ENCODE data around the gene LEKR1.

The LEKR1 gene

GRCh38 chr3:157042226-157042625 is 216.1 kb downstream of the LEKR1 start:
- DNase-seq: no peak
- peaks cover 42% of the 10 kb centered on the region for H3K27me3 Mint-ChIP-seq
- no peak overlapping the region for H3K4me3 Mint-ChIP-seq
- H3K36me3 Mint-ChIP-seq: no peaks in the 10 kb centered on the region
- no peaks in the 10 kb centered on the region for H3K4me1 Mint-ChIP-seq
- no peaks in the 10 kb centered on the region for H3K9me3 Mint-ChIP-seq
- no peak overlapping the region for H3K27ac Mint-ChIP-seq
- CTCF ChIA-PET: interaction anchor here (0.9 kb wide), 1 partner anchor 893 kb away, joined by 3 read pairs; no protein-coding TSS in a partner anchor

GRCh38 chr3:157043771-157044170 is 217.6 kb downstream of the LEKR1 start:
- no peak for DNase-seq
- Mint-ChIP-seq H3K36me3 (no peaks in the 10 kb centered on the region), H3K4me3 (no peak overlapping the region), H3K27ac (no peak overlapping the region), H3K9me3 (no peaks in the 10 kb centered on the region), H3K4me1 (no peaks in the 10 kb centered on the region), H3K27me3 (peaks cover 31% of the 10 kb centered on the region)
- CTCF ChIA-PET: no interaction called here

- Mint-ChIP-seq H3K9me3 (no peaks in the 10 kb centered on the region), H3K27ac (no peak overlapping the region), H3K36me3 (no peaks in the 10 kb centered on the region), H3K27me3 (peaks cover 18% of the 10 kb centered on the region), H3K4me3 (no peak overlapping the region), H3K4me1 (no peaks in the 10 kb centered on the region)
- no peak for DNase-seq
- CTCF ChIA-PET: no interaction called here
Measured at GRCh38 chr3:157045238-157045850, 219.2 kb downstream of the LEKR1 start.

GRCh38 chr3:157046520-157046919 is 220.4 kb downstream of the LEKR1 start:
- no peaks in the 10 kb centered on the region for H3K4me1 Mint-ChIP-seq
- H3K9me3 Mint-ChIP-seq: no peaks in the 10 kb centered on the region
- DNase-seq: no peak
- CTCF ChIA-PET: no interaction called here
- H3K36me3 Mint-ChIP-seq: no peaks in the 10 kb centered on the region
- H3K27ac Mint-ChIP-seq: no peak overlapping the region
- H3K27me3 Mint-ChIP-seq: peaks cover 12% of the 10 kb centered on the region
- H3K4me3 Mint-ChIP-seq: no peak overlapping the region

- no peak for DNase-seq
- no peak overlapping the region for H3K4me3 Mint-ChIP-seq
- no peaks in the 10 kb centered on the region for H3K36me3 Mint-ChIP-seq
- peaks cover 3% of the 10 kb centered on the region for H3K27me3 Mint-ChIP-seq
- no peaks in the 10 kb centered on the region for H3K4me1 Mint-ChIP-seq
- CTCF ChIA-PET: interaction anchor here (1.0 kb wide), 1 partner anchor 30 kb away, joined by 3 read pairs; no protein-coding TSS in a partner anchor
- no peak overlapping the region for H3K27ac Mint-ChIP-seq
- no peaks in the 10 kb centered on the region for H3K9me3 Mint-ChIP-seq
Measured at GRCh38 chr3:157051055-157051454, 224.9 kb downstream of the LEKR1 start.

GRCh38 chr3:157051591-157051990 is 225.4 kb downstream of the LEKR1 start:
- no peak overlapping the region for H3K4me3 Mint-ChIP-seq
- H3K27me3 Mint-ChIP-seq: peaks cover 3% of the 10 kb centered on the region
- H3K27ac Mint-ChIP-seq: no peak overlapping the region
- H3K36me3 Mint-ChIP-seq: no peaks in the 10 kb centered on the region
- no peak for DNase-seq
- H3K4me1 Mint-ChIP-seq: no peaks in the 10 kb centered on the region
- H3K9me3 Mint-ChIP-seq: no peaks in the 10 kb centered on the region
- CTCF ChIA-PET: interaction anchor here (1.0 kb wide), 1 partner anchor 29 kb away, joined by 3 read pairs; no protein-coding TSS in a partner anchor

GRCh38 chr3:157056035-157056434 is 229.9 kb downstream of the LEKR1 start:
- Mint-ChIP-seq H3K27me3 (peaks cover 3% of the 10 kb centered on the region), H3K4me1 (no peaks in the 10 kb centered on the region), H3K27ac (no peak overlapping the region), H3K36me3 (no peaks in the 10 kb centered on the region), H3K4me3 (no peak overlapping the region), H3K9me3 (no peaks in the 10 kb centered on the region)
- CTCF ChIA-PET: no interaction called here
- no peak for DNase-seq

- H3K9me3 Mint-ChIP-seq: no peaks in the 10 kb centered on the region
- no peak overlapping the region for H3K27ac Mint-ChIP-seq
- no peak for DNase-seq
- H3K4me1 Mint-ChIP-seq: no peaks in the 10 kb centered on the region
- no peaks in the 10 kb centered on the region for H3K36me3 Mint-ChIP-seq
- CTCF ChIA-PET: no interaction called here
- no peak overlapping the region for H3K4me3 Mint-ChIP-seq
- H3K27me3 Mint-ChIP-seq: peaks cover 11% of the 10 kb centered on the region
Measured at GRCh38 chr3:157058392-157059071, 232.4 kb downstream of the LEKR1 start.

- CTCF ChIA-PET: no interaction called here
- Mint-ChIP-seq H3K27ac (no peak overlapping the region), H3K4me1 (no peaks in the 10 kb centered on the region), H3K36me3 (no peaks in the 10 kb centered on the region), H3K4me3 (no peak overlapping the region), H3K27me3 (peaks cover 8% of the 10 kb centered on the region), H3K9me3 (no peaks in the 10 kb centered on the region)
- DNase-seq: no peak
Measured at GRCh38 chr3:157059181-157059580, 233.0 kb downstream of the LEKR1 start.

GRCh38 chr3:157059661-157060060 is 233.5 kb downstream of the LEKR1 start:
- no peak for DNase-seq
- Mint-ChIP-seq H3K9me3 (no peaks in the 10 kb centered on the region), H3K36me3 (no peaks in the 10 kb centered on the region), H3K4me3 (no peak overlapping the region), H3K27ac (no peak overlapping the region), H3K27me3 (peaks cover 8% of the 10 kb centered on the region), H3K4me1 (no peaks in the 10 kb centered on the region)
- CTCF ChIA-PET: no interaction called here

GRCh38 chr3:157061265-157061664 is 235.1 kb downstream of the LEKR1 start:
- Mint-ChIP-seq H3K9me3 (no peaks in the 10 kb centered on the region), H3K4me3 (no peak overlapping the region), H3K27me3 (peaks cover 8% of the 10 kb centered on the region), H3K4me1 (peaks cover 8% of the 10 kb centered on the region), H3K36me3 (no peaks in the 10 kb centered on the region), H3K27ac (no peak overlapping the region)
- DNase-seq: no peak
- CTCF ChIA-PET: no interaction called here

- H3K27me3 Mint-ChIP-seq: peaks cover 8% of the 10 kb centered on the region
Measured at GRCh38 chr3:157063469-157063868, 237.3 kb downstream of the LEKR1 start.

GRCh38 chr3:157063926-157064325 is 237.8 kb downstream of the LEKR1 start:
- CTCF ChIA-PET: interaction anchor here (2.1 kb wide), 1 partner anchor 17 kb away, joined by 4 read pairs; no protein-coding TSS in a partner anchor
- no peak overlapping the region for H3K27ac Mint-ChIP-seq
- peaks cover 8% of the 10 kb centered on the region for H3K27me3 Mint-ChIP-seq

More at GRCh38 chr3:157063469-157063868, 237.3 kb downstream of the LEKR1 start:
- Mint-ChIP-seq H3K27ac (no peak overlapping the region), H3K9me3 (no peaks in the 10 kb centered on the region), H3K36me3 (no peaks in the 10 kb centered on the region), H3K4me1 (peaks cover 30% of the 10 kb centered on the region), H3K4me3 (no peak overlapping the region)
- no peak for DNase-seq
- CTCF ChIA-PET: interaction anchor here (2.1 kb wide), 1 partner anchor 18 kb away, joined by 4 read pairs; no protein-coding TSS in a partner anchor

GRCh38 chr3:157064402-157064801 is 238.2 kb downstream of the LEKR1 start:
- Mint-ChIP-seq H3K27ac (no peak overlapping the region), H3K4me1 (peaks cover 32% of the 10 kb centered on the region), H3K9me3 (no peaks in the 10 kb centered on the region), H3K27me3 (peaks cover 8% of the 10 kb centered on the region), H3K4me3 (no peak overlapping the region), H3K36me3 (no peaks in the 10 kb centered on the region)
- CTCF ChIA-PET: interaction anchor here (2.1 kb wide), 1 partner anchor 17 kb away, joined by 4 read pairs; no protein-coding TSS in a partner anchor
- no peak for DNase-seq

More at GRCh38 chr3:157063926-157064325, 237.8 kb downstream of the LEKR1 start:
- Mint-ChIP-seq H3K4me1 (peaks cover 32% of the 10 kb centered on the region), H3K36me3 (no peaks in the 10 kb centered on the region), H3K9me3 (no peaks in the 10 kb centered on the region), H3K4me3 (no peak overlapping the region)
- DNase-seq: no peak

- peaks cover 8% of the 10 kb centered on the region for H3K27me3 Mint-ChIP-seq
- H3K9me3 Mint-ChIP-seq: no peaks in the 10 kb centered on the region
- CTCF ChIA-PET: interaction anchor here (0.8 to 1.1 kb wide), 3 partner anchors 12 to 73 kb away, joined by 3 to 4 read pairs (median 4); no protein-coding TSS in a partner anchor
- H3K4me1 Mint-ChIP-seq: peaks cover 34% of the 10 kb centered on the region
- DNase-seq: no peak
- H3K27ac Mint-ChIP-seq: no peak overlapping the region
- H3K4me3 Mint-ChIP-seq: no peak overlapping the region
- H3K36me3 Mint-ChIP-seq: no peaks in the 10 kb centered on the region
Measured at GRCh38 chr3:157065201-157065600, 239.0 kb downstream of the LEKR1 start.

Measured in activated naive CD4-positive, alpha-beta T cell treated with anti-CD3 and anti-CD28 coated beads, Interleukin-2, amount 10 ng/mL, durations not matched to agents 7 days and 5 days (primary cell).